Kidney (tissue), 14 donors: ENCODE results near the gene COL16A1. TPM values are rescaled to one million over a fixed set of nuclear protein-coding genes. Genes with fewer than 3 reads are reported as not detected.

Experiments
- DNase-seq, 5 donors: peaks; one replicate each; pipeline ENCODE4 v3.0.0-alpha.2; 2013 to 2020
- FAIRE-seq: peaks from 2 replicates; lab custom pipeline; 2012; peaks lifted over from hg19 to GRCh38; lab: Jason Lieb, UNC
- H3K27ac ChIP-seq, 2 donors: one replicate each; pipeline ENCODE4 v1.7.0; 2013; ENCODE audit warnings: low read depth in 2 of 2, low read length in 2 of 2, inconsistent platforms in 1 of 2
- H3K27me3 ChIP-seq: one replicate; pipeline ENCODE4 v1.7.1; 2013; ENCODE audit warnings: low read length, inconsistent platforms; ENCODE audit not compliant: control insufficient read depth, insufficient read depth
- H3K36me3 ChIP-seq, 3 donors: one replicate each; pipeline versions ENCODE4 v1.7.0 to v1.7.1; 2013; ENCODE audit warnings: low read length in 3 of 3, control low read depth in 1 of 3, inconsistent platforms in 1 of 3; ENCODE audit not compliant: insufficient read depth in 3 of 3, control insufficient read depth in 2 of 3
- H3K4me1 ChIP-seq, 3 donors: one replicate each; pipeline versions ENCODE4 v1.7.0 to v1.7.1; 2013; ENCODE audit warnings: low read length in 3 of 3, inconsistent platforms in 1 of 3, low read depth in 1 of 3; ENCODE audit not compliant: control insufficient read depth in 2 of 3, insufficient read depth in 2 of 3
- H3K4me3 ChIP-seq, 3 donors: one replicate each; pipeline versions ENCODE4 v1.7.0 to v1.8.1; 2013; ENCODE audit warnings: low read length in 3 of 3, control low read depth in 1 of 3, inconsistent platforms in 1 of 3
- H3K9ac ChIP-seq, 3 donors: one replicate each; pipeline versions ENCODE4 v1.7.0 to v1.7.1; 2013; ENCODE audit warnings: low read length in 3 of 3, control low read depth in 1 of 3, inconsistent platforms in 1 of 3
- H3K9me3 ChIP-seq, 3 donors: one replicate each; pipeline versions ENCODE4 v1.7.0 to v1.7.1; 2013; ENCODE audit warnings: low read length in 3 of 3, control low read depth in 1 of 3, inconsistent platforms in 1 of 3; ENCODE audit not compliant: control insufficient read depth in 2 of 3, insufficient read depth in 1 of 3
- CTCF ChIP-seq: IDR thresholded peaks from 3 replicates; pipeline ENCODE4 v1.5.1; 2012; ENCODE audit warnings: mild to moderate bottlenecking, moderate library complexity, borderline replicate concordance; ENCODE audit not compliant: insufficient read depth; ENCODE audit errors: extremely low read depth
- intact Hi-C: fragments of 100-400 bp; cut with DNase I; formaldehyde crosslinking; loops from one replicate; pipeline ENCODE4 v1.11.1; 2022
- polyA plus RNA-seq: library from polyadenylated mRNA; stranded (reverse); fragments of 350-450 nt; fragmentation: Illumina TruSeq; extraction: RNeasy Lipid Tissue Mini Kit (QIAGEN cat#74804); gene quantifications from one replicate; pipeline ENCODE4 v1.2.3, GENCODE V29; 2014; ENCODE audit warnings: low read depth, low replicate concordance; ENCODE audit not compliant: insufficient read depth
- total RNA-seq: library from RNA; stranded (reverse); fragmentation: NEBNext Ultra II Directional; extraction: Animal tissue kit (Norgen Biotek cat#: 25700); gene quantifications from one replicate; pipeline ENCODE4 v1.2.1, GENCODE V29; 2021
- donor health status: control.
- donor health status: control.
- donor health status: control.
- donor health status: control.
- donor health status: control.
- donor health status: DM: yes; HTN: yes; CAD: no.
- donor health status: Normal renal cell carcinoma (clear cell type).

COL16A1 gene
- total and polyA plus RNA-seq, 2 donors from 2014 or later: 9.2 to 29.0 TPM

DNA sequence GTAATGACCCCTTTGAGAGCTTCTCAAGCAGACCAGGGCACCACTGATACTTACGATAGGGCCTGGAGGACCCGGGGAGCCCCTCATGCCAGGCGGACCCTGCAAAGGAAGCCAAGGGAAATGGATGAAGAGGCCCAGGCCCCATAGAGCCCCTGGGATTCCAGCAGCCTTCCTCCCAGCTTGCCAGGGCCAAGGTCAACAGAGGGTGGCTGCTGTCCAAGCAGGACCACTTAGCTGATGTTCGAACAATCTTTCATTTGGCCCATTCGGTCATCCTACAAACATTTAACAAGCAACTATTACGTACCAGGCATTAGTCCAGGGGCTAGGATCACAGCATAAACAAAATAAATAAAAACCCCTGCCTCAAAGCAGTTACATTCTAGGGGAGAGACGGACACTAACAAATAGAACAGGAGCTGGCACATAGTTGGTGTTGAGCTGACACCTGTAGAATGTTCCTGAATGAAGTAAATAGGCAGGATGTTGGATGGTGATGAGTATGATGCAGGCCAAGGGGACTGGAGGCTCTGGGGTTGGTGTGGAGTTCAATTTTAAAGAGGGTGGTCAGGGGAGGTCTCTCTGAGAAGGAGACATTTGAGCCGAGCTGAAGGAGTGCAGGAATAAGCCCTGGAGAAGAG, 32.1 kb downstream of the COL16A1 start:
- Histone ChIP-seq H3K9ac (no peak overlapping the region), H3K36me3 (no peaks in the 10 kb centered on the region), H3K27me3 (no peaks in the 10 kb centered on the region), H3K4me1 (peaks cover 0 to 16% (median 4%) of the 10 kb centered on the region in 3 donors), H3K9me3 (no peaks in the 10 kb centered on the region), H3K4me3 (no peak overlapping the region), H3K27ac (no peak overlapping the region)
- peak in 1 of 5 donors; percentile 36 for DNase-seq
- intact Hi-C loops: no loop called here
- TF ChIP-seq CTCF: no peak
- no peak for FAIRE-seq

- Histone ChIP-seq H3K27ac (no peak overlapping the region), H3K4me3 (no peak overlapping the region), H3K27me3 (no peaks in the 10 kb centered on the region), H3K36me3 (no peaks in the 10 kb centered on the region), H3K4me1 (peaks cover 0 to 16% (median 4%) of the 10 kb centered on the region in 3 donors), H3K9me3 (no peaks in the 10 kb centered on the region), H3K9ac (no peak overlapping the region)
- no peak for TF ChIP-seq CTCF
- FAIRE-seq (no peak), DNase-seq (no peak)
- intact Hi-C loops: no loop called here
Measured at GRCh38 chr1:31671147-31671546, 32.7 kb downstream of the COL16A1 start.

DNA sequence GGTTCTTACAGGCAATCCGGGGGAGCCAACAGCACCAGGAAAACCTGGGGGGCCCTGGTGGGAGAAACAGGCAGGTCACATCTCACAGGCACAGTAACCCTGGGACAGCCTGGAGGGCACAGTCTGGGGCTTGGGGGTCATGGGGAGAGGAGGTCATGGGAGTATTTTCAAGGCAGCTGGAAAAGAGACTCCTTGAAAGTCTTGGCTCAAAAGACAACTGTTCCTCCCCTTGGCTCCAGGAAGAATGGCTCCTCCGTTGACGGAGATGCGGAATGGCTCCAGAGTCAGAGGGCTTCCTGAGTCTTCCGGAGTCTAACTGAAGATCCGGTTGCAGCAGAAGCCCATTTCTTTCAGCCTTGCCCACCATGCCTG, 33.2 kb downstream of the COL16A1 start:
- H3K4me3 ChIP-seq: peak overlapping the region in 1 of 3 donors; percentile 45
- no peaks in the 10 kb centered on the region for H3K9me3 ChIP-seq
- DNase-seq (peak in 1 of 5 donors; percentile 37), FAIRE-seq (no peak)
- intact Hi-C loops: no loop called here
- H3K9ac ChIP-seq: peak overlapping the region in 1 of 3 donors; percentile 7
- H3K27ac ChIP-seq: peak overlapping the region in 1 of 2 donors; percentile 33
- no peaks in the 10 kb centered on the region for H3K36me3 ChIP-seq
- peaks cover 0 to 16% (median 4%) of the 10 kb centered on the region in 3 donors for H3K4me1 ChIP-seq
- no peaks in the 10 kb centered on the region for H3K27me3 ChIP-seq
- no peak for TF ChIP-seq CTCF
